Left hindlimb (tissue), 1 donor: Measurements from ENCODE around the gene ZNF689.
A peak's percentile ranks its signal among the peaks of the same experiment; 100 is the strongest.
"Not testable (repeated sequence)": the region's sequence is repeated elsewhere in the genome, so short reads cannot be mapped to it uniquely, and the experiment has no call there.

ENCODE experiments used
- DNase-seq: peaks from one replicate; pipeline ENCODE4 v3.0.0-alpha.2; 2018

The ZNF689 gene

GRCh38 chr16:30609926-30610839 lies at the start of gene ZNF689:
TSS of gene ZNF689 (minus strand) at chr16:30610389. CDS start at chr16:30610041, 348 bp downstream.
- DNase-seq = peak; percentile 97

GRCh38 chr16:30658731-30659506 lies 48.7 kb upstream of the ZNF689 start:
- DNase-seq = peak; percentile 98

- DNase-seq = peak; percentile 100
These were observed 47.9 kb upstream of the ZNF689 start, which contains the start of gene FBRS for GRCh38 chr16:30657866-30658730. TSS of gene FBRS (plus strand) at chr16:30658431. CDS start at chr16:30659519, 1,088 bp downstream.

- DNase-seq = no peak
These were observed 47.0 kb upstream of the ZNF689 start for GRCh38 chr16:30656974-30657865.

- DNase-seq = no peak
These were observed 46.2 kb upstream of the ZNF689 start for GRCh38 chr16:30656388-30656787.

- DNase-seq = no peak
These were observed 45.7 kb upstream of the ZNF689 start for GRCh38 chr16:30655815-30656347.

- no peak for DNase-seq
These were observed 44.7 kb upstream of the ZNF689 start for GRCh38 chr16:30654856-30655255.

GRCh38 chr16:30652718-30653117 lies 42.5 kb upstream of the ZNF689 start:
- no peak for DNase-seq

GRCh38 chr16:30652005-30652296 lies 41.8 kb upstream of the ZNF689 start:
- no peak for DNase-seq

GRCh38 chr16:30651124-30652004 lies 41.2 kb upstream of the ZNF689 start:
- peak; percentile 73 for DNase-seq

GRCh38 chr16:30650369-30651123 lies 40.4 kb upstream of the ZNF689 start, which contains the start of gene PRR14:
TSS of gene PRR14 (plus strand) at chr16:30650960. CDS start at chr16:30651646, 686 bp downstream.
- peak; percentile 100 for DNase-seq

- no peak for DNase-seq
These were observed 39.7 kb upstream of the ZNF689 start for GRCh38 chr16:30649725-30650368.

GRCh38 chr16:30647274-30647571 lies 37.0 kb upstream of the ZNF689 start:
- no peak for DNase-seq

GRCh38 chr16:30645727-30646126 lies 35.5 kb upstream of the ZNF689 start:
- no peak for DNase-seq

GRCh38 chr16:30644334-30644830 lies 34.2 kb upstream of the ZNF689 start:
- DNase-seq = no peak

GRCh38 chr16:30641378-30641982 lies 31.3 kb upstream of the ZNF689 start:
- DNase-seq = no peak

- no peak for DNase-seq
These were observed 27.8 kb upstream of the ZNF689 start for GRCh38 chr16:30637944-30638343.

- not testable (repeated sequence) for DNase-seq
These were observed 26.9 kb upstream of the ZNF689 start for GRCh38 chr16:30637139-30637538.

- DNase-seq = no peak
These were observed 26.4 kb upstream of the ZNF689 start for GRCh38 chr16:30636599-30636998.
